Thyroid gland (tissue), 4 donors: ENCODE measurements around the gene PVALB. TPM values are rescaled to one million over a fixed set of nuclear protein-coding genes. Genes with fewer than 3 reads are reported as not detected.

Experiments used
- DNase-seq, 2 donors: peaks; one replicate each; pipeline ENCODE4 v3.0.0-alpha.2; 2019
- H3K27ac ChIP-seq, 3 donors: fragments of 200-600 bp; sonication (generic); 1 replicate in 2 of 3; 2 replicates in 1 of 3; pipeline ENCODE4 v1.5.1; 2016 to 2019; ENCODE audit warnings: mild to moderate bottlenecking in 1 of 3, moderate library complexity in 1 of 3
- H3K27me3 ChIP-seq: fragments of 200-600 bp; sonication (generic); one replicate; pipeline ENCODE4 v1.5.1; 2019
- H3K36me3 ChIP-seq, 2 donors: fragments of 200-600 bp; sonication (generic); one replicate each; pipeline ENCODE4 v1.5.1; 2016 to 2019
- H3K4me1 ChIP-seq, 2 donors: fragments of 200-600 bp; sonication (generic); one replicate each; pipeline ENCODE4 v1.5.1; 2017 to 2019
- H3K4me3 ChIP-seq, 3 donors: fragments of 200-600 bp; sonication (generic); replicated peaks in 1 of 3; 1 replicate in 2 of 3; 2 replicates in 1 of 3; pipeline ENCODE4 v1.5.1; 2016; ENCODE audit warnings: mild to moderate bottlenecking in 1 of 3
- H3K9me3 ChIP-seq: fragments of 200-600 bp; sonication (generic); one replicate; pipeline ENCODE4 v1.5.1; 2017
- POLR2A ChIP-seq, 2 donors: fragments of 450-650 bp; IDR thresholded peaks; one replicate each; pipeline ENCODE4 v1.6.1; 2017; ENCODE audit warnings: antibody characterized with exemption in 2 of 2, mild to moderate bottlenecking in 2 of 2, moderate library complexity in 1 of 2
- WGBS, 2 donors: methylation state at CpG; one replicate each; pipeline ENCODE4 v1.1.5; 2017; 5-methylcytosine and 5-hydroxymethylcytosine counted together
- intact Hi-C: fragments of 100-400 bp; cut with DNase I; formaldehyde crosslinking; loops from one replicate; pipeline ENCODE4 v1.15.1; 2023
- total RNA-seq, 4 donors: library from RNA; depleted of rRNA; stranded (reverse); fragments of >200 nt; gene quantifications; one replicate each; pipeline ENCODE4 v1.2.3, GENCODE V29; 2016
- TF ChIP-seq, protein P1 (sequence below), 6 experiments: fragments of 200-600 bp in 3 of 6; fragments of 450-650 bp in 3 of 6; sonication (generic) in 3 of 6; IDR thresholded peaks; one replicate each; pipeline ENCODE4 v1.5.1; 2016 to 2019; ENCODE audit warnings: antibody characterized with exemption in 6 of 6, mild to moderate bottlenecking in 2 of 6, inconsistent platforms in 1 of 6, moderate library complexity in 1 of 6

Gene PVALB
- total RNA-seq, 4 donors from 2014 or later: not detected

DNA sequence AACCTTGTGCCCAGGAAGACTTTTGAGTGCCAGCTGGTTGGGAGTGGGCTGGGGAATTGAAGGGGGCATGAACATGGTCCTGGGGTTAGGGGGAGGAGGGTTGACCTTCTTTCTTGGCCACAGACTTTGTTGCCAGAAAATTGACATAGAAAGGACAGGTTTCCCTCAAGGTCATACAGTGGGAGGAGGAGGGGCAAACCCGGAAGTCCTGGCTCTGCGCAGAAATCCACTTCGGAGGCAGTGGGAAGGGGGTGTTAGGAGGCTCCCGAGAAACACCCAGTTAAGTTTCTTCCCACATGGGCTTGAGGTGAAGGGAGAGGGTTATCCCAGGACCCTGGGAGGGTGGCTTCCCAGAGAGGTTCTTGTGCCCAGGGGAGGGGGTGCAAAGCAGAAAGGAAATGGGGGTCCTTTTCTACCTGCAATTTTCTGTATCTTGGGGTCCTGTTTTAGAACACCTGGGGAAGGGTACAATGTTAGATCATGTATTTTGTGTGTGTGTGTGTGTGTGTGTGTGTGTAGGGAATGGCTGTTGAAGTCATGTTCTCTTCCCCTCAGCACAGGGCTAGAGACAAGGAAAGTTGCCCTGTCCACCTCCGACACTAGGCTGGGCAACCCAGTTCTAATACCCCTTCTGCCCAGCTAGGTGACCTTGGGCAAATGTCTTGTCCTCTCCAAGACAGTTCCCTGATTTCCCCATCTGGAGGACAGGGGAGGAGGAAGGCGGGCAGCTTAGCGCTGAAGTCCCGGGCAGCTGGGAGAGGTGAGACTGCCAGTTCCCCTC, 1.1 kb downstream of the PVALB start:
- Histone ChIP-seq H3K27ac (no peak overlapping the region), H3K4me1 (peaks cover 4 to 14% of the 10 kb centered on the region in 2 donors), H3K27me3 (peaks cover 11% of the 10 kb centered on the region), H3K4me3 (no peak overlapping the region), H3K36me3 (no peaks in the 10 kb centered on the region), H3K9me3 (no peaks in the 10 kb centered on the region)
- whole genome bisulfite sequencing, 2 donors: 51% methylated on average over 5 to 8 of the region's 8 CpGs
- intact Hi-C loops: no loop called here
- no peak for TF ChIP-seq POLR2A (IDR thresholded peaks at IDR 0.05)
- TF ChIP-seq, protein P1, sequence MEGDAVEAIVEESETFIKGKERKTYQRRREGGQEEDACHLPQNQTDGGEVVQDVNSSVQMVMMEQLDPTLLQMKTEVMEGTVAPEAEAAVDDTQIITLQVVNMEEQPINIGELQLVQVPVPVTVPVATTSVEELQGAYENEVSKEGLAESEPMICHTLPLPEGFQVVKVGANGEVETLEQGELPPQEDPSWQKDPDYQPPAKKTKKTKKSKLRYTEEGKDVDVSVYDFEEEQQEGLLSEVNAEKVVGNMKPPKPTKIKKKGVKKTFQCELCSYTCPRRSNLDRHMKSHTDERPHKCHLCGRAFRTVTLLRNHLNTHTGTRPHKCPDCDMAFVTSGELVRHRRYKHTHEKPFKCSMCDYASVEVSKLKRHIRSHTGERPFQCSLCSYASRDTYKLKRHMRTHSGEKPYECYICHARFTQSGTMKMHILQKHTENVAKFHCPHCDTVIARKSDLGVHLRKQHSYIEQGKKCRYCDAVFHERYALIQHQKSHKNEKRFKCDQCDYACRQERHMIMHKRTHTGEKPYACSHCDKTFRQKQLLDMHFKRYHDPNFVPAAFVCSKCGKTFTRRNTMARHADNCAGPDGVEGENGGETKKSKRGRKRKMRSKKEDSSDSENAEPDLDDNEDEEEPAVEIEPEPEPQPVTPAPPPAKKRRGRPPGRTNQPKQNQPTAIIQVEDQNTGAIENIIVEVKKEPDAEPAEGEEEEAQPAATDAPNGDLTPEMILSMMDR (IDR thresholded peaks at IDR 0.05): no peak
- no peak for DNase-seq

DNA sequence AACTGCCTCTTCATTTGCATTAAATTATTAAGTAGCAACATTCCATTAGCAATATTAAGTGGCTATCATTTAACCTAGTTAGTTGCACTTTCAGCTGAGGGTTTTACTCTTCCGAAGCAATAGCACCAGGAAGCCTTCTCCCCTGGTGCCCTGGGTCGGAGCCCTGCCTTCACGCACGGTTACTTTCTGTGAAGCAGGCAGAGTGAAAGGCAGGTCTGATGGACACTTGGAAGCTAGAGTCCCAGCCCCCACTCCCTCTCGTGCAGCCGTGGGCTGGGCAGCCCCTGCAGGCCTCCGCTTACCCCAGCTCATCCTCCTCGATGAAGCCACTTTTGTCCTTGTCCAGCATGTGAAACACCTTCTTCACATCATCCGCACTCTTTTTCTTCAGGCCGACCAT, 2.0 kb downstream of the PVALB start:
- TF ChIP-seq, protein P1 (IDR thresholded peaks at IDR 0.05): no peak
- TF ChIP-seq POLR2A (IDR thresholded peaks at IDR 0.05): no peak
- 42 to 50% methylated on average over 10 of the region's 10 CpGs for whole genome bisulfite sequencing, 2 donors
- no peak overlapping the region for H3K4me3 ChIP-seq
- H3K9me3 ChIP-seq: no peaks in the 10 kb centered on the region
- intact Hi-C loops: no loop called here
- H3K27ac ChIP-seq: no peak overlapping the region
- DNase-seq: peak; percentile 19 to 28
- H3K27me3 ChIP-seq: peaks cover 11% of the 10 kb centered on the region
- no peaks in the 10 kb centered on the region for H3K36me3 ChIP-seq
- H3K4me1 ChIP-seq: peaks cover 4 to 14% of the 10 kb centered on the region in 2 donors

DNA sequence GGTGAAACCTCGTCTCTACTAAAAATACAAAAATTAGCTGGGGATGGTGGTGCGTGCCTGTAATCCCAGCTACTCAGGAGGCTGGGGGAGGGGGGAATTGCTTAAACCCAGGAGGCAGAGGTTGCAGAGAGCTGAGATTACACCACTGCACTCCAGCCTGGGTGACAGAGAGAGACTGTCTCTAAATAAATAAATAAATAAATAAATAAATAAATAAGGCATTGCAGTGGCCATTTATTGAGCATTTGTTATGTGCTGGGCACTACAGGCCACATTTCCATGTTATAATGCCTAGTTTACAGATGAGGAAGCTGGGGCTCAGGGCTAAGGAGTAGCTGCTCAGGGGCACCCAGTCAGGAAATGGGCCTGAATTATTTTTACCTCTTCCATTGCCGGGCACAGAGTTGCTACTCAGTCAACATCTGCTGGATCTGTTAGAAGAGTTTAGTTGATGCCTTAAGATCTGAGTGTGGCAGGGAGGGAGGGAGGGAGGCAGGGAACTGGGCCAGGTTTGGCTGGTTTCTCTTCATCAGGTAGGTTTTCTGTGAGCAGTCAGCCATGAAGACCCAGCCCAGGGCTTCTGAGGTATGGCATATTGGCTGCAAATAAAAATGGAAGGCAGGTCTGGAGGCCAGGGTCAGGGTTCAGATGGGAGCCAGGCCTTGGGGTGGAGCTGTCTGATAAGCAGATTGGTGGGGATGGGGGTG, 5.6 kb downstream of the PVALB start:
- H3K4me1 ChIP-seq: peaks cover 0 to 1% of the 10 kb centered on the region in 2 donors
- intact Hi-C loops: no loop called here
- no peaks in the 10 kb centered on the region for H3K36me3 ChIP-seq
- no peak overlapping the region for H3K4me3 ChIP-seq
- no peak overlapping the region for H3K27ac ChIP-seq
- TF ChIP-seq POLR2A (IDR thresholded peaks at IDR 0.05): no peak
- TF ChIP-seq, protein P1 (IDR thresholded peaks at IDR 0.05): no peak
- H3K9me3 ChIP-seq: no peaks in the 10 kb centered on the region
- peak; percentile 78 to 88 for DNase-seq
- H3K27me3 ChIP-seq: peaks cover 2% of the 10 kb centered on the region
- WGBS, 2 donors: 60 to 61% methylated on average over 3 of the region's 3 CpGs

DNA sequence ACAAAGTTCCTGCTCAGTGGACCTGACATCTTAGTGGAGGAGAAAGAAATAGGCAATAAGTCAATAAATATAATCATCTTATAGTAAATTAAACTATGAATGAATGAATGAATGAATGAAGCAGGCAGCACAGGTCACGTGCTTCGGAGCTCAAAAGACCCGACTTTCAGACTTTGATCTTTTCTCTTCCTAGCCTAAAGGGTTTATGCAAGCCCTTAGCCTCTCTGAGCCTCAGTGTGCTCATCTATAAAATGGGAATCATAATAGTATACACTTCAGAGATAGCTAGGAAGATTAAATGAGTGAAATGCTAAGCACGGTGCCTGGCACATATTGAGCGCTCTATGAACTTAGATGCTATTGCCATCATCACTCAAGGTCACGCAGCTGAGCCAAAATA, 7.5 kb downstream of the PVALB start:
- H3K27me3 ChIP-seq: no peaks in the 10 kb centered on the region
- intact Hi-C loops: no loop called here
- H3K27ac ChIP-seq: no peak overlapping the region
- no peaks in the 10 kb centered on the region for H3K36me3 ChIP-seq
- TF ChIP-seq, protein P1 (IDR thresholded peaks at IDR 0.05): no peak
- TF ChIP-seq POLR2A (IDR thresholded peaks at IDR 0.05): no peak
- DNase-seq: no peak
- no peaks in the 10 kb centered on the region for H3K4me1 ChIP-seq
- WGBS, 2 donors: 94 to 95% methylated on average over 6 of the region's 6 CpGs
- H3K4me3 ChIP-seq: no peak overlapping the region
- no peaks in the 10 kb centered on the region for H3K9me3 ChIP-seq
